Inflammatory macrophage treated with lipopolysaccharide for 4 hours (primary cell): ENCODE measurements around the gene TDP1.

Source experiments
- DNase-seq: peaks from one replicate; pipeline ENCODE4 v3.0.0-alpha.2; 2020

Gene TDP1

GRCh38 chr14:89947344-89947743 lies 8.4 kb upstream of the TDP1 start:
- no peak for DNase-seq

GRCh38 chr14:89952576-89952975 lies 3.2 kb upstream of the TDP1 start:
- no peak for DNase-seq

- DNase-seq = no peak
Observed at GRCh38 chr14:89953602-89954001, 2.1 kb upstream of the TDP1 start.

GRCh38 chr14:89954070-89955021 lies 1.4 kb upstream of the TDP1 start, which contains the start of gene EFCAB11:
TSS of gene EFCAB11 (minus strand) at chr14:89954730. CDS start at chr14:89954660, 70 bp downstream.
- DNase-seq = peak; percentile 98

- DNase-seq = peak; percentile 23
Observed at GRCh38 chr14:89955022-89955744, 544 bp upstream of the TDP1 start.

- no peak for DNase-seq
Observed at GRCh38 chr14:89956661-89957009, 908 bp downstream of the TDP1 start.

- DNase-seq = no peak
Observed at GRCh38 chr14:89957376-89957775, 1.6 kb downstream of the TDP1 start.

GRCh38 chr14:89957791-89958190 lies 2.1 kb downstream of the TDP1 start:
- DNase-seq = no peak

- no peak for DNase-seq
Observed at GRCh38 chr14:89958966-89959365, 3.2 kb downstream of the TDP1 start.

GRCh38 chr14:89959853-89960445 lies 4.2 kb downstream of the TDP1 start:
- DNase-seq = no peak

GRCh38 chr14:89960914-89961313 lies 5.2 kb downstream of the TDP1 start:
- DNase-seq = no peak

- DNase-seq = no peak
Observed at GRCh38 chr14:89963288-89963978, 7.7 kb downstream of the TDP1 start.

GRCh38 chr14:89965839-89966238 lies 10.1 kb downstream of the TDP1 start:
- DNase-seq = no peak

- peak; percentile 69 for DNase-seq
Observed at GRCh38 chr14:89973234-89973823, 17.6 kb downstream of the TDP1 start.

GRCh38 chr14:89977668-89978067 lies 21.9 kb downstream of the TDP1 start:
- no peak for DNase-seq

- no peak for DNase-seq
Observed at GRCh38 chr14:89978656-89979055, 22.9 kb downstream of the TDP1 start.

- DNase-seq = no peak
Observed at GRCh38 chr14:89983375-89983774, 27.6 kb downstream of the TDP1 start.

GRCh38 chr14:89986462-89987160 lies 30.9 kb downstream of the TDP1 start:
- DNase-seq = no peak

- DNase-seq = no peak
Observed at GRCh38 chr14:89987161-89987475, 31.4 kb downstream of the TDP1 start.

- no peak for DNase-seq
Observed at GRCh38 chr14:89988787-89989186, 33.1 kb downstream of the TDP1 start.

- no peak for DNase-seq
Observed at GRCh38 chr14:89990218-89990617, 34.5 kb downstream of the TDP1 start.

GRCh38 chr14:89990623-89991275 lies 35.0 kb downstream of the TDP1 start:
- DNase-seq = no peak
